ENCODE data around the gene HTR3B.

The HTR3B gene

GRCh38 chr11:113949891-113950290 lies 45.3 kb downstream of the HTR3B start:
- DNase-seq, result no peak

GRCh38 chr11:113951537-113951936 lies 46.9 kb downstream of the HTR3B start:
- DNase-seq, result no peak

GRCh38 chr11:113952070-113952469 lies 47.5 kb downstream of the HTR3B start:
- DNase-seq, result no peak

- DNase-seq, result no peak
Observed at GRCh38 chr11:113952588-113952987, 48.0 kb downstream of the HTR3B start.

- no peak for DNase-seq
Observed at GRCh38 chr11:113954235-113954634, 49.6 kb downstream of the HTR3B start.

- no peak for DNase-seq
Observed at GRCh38 chr11:113956986-113957385, 52.4 kb downstream of the HTR3B start.

GRCh38 chr11:113960702-113961330 lies 56.2 kb downstream of the HTR3B start:
- DNase-seq, result no peak

- DNase-seq, result no peak
Observed at GRCh38 chr11:113967361-113967760, 62.8 kb downstream of the HTR3B start.

GRCh38 chr11:113971506-113972195 lies 67.1 kb downstream of the HTR3B start:
- DNase-seq, result no peak

- no peak for DNase-seq
Observed at GRCh38 chr11:113974741-113975470, 70.3 kb downstream of the HTR3B start, which contains the start of gene HTR3A. Gene HTR3A (plus strand): TSS chr11:113975108. CDS start chr11:113975326, 218 bp downstream.

GRCh38 chr11:113977071-113977490 lies 72.5 kb downstream of the HTR3B start:
- DNase-seq, result no peak

- no peak for DNase-seq
Observed at GRCh38 chr11:113977701-113978100, 73.1 kb downstream of the HTR3B start.

- DNase-seq, result no peak
Observed at GRCh38 chr11:113979431-113979830, 74.8 kb downstream of the HTR3B start.

GRCh38 chr11:113980785-113981184 lies 76.2 kb downstream of the HTR3B start:
- no peak for DNase-seq

- DNase-seq, result no peak
Observed at GRCh38 chr11:113982306-113982705, 77.7 kb downstream of the HTR3B start.

- no peak for DNase-seq
Observed at GRCh38 chr11:113984781-113985180, 80.2 kb downstream of the HTR3B start.

- DNase-seq, result no peak
Observed at GRCh38 chr11:113985906-113986305, 81.3 kb downstream of the HTR3B start.

GRCh38 chr11:113986351-113987140 lies 82.0 kb downstream of the HTR3B start:
- DNase-seq, result no peak

- DNase-seq, result no peak
Observed at GRCh38 chr11:113989381-113989780, 84.8 kb downstream of the HTR3B start.

GRCh38 chr11:113989916-113990315 lies 85.3 kb downstream of the HTR3B start:
- no peak for DNase-seq

GRCh38 chr11:113991170-113991569 lies 86.6 kb downstream of the HTR3B start:
- DNase-seq, result no peak

- DNase-seq, result no peak
Observed at GRCh38 chr11:113991718-113992458, 87.3 kb downstream of the HTR3B start.

All from activated gamma-delta T cell treated with Interleukin-2 at 50 U/mL for 16 hours (primary cell).